Measurements from ENCODE around the gene DAPK2. TPM values are rescaled to one million over a fixed set of nuclear protein-coding genes. Genes with fewer than 3 reads are reported as not detected.
A peak's percentile ranks its signal among the peaks of the same experiment; 100 is the strongest.
"Not testable (repeated sequence)": the region's sequence is repeated elsewhere in the genome, so short reads cannot be mapped to it uniquely, and the experiment has no call there.

The DAPK2 gene
- total RNA-seq, 2 donors from 2014 or later = 2.1 to 3.1 TPM

DNA sequence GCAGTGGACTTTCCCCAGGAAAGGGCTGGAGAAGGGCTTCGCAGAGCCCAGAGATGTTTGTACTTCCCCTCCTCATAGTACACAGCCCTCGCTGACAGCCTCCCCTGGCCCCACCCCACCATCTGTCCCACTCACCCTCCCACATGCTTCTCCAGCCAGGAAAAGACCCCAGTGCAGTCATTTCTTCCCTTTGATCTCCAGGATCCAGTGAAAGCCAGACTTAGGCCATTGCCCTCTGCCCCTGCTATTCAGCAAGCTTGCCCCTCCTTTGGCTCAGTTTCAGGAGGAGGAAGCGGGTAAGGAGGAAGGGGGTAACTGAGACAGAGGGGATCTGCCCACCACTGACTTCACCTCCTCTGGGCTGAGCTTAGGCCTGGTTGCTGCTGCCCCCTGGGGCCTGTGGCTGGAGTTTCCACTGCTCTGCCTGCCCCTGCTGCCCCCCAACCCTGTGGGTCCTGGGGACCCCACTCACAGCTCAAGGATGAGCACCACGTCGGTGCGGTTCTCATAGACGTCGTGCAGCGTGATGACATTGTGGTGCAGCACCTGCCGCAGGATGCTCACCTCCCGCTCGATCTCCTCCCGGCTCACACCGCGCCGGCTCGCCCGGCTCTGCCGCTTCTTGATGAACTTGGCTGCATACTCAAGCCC, 63.1 kb downstream of the DAPK2 start:
- intact Hi-C loops (cut with DNase I) = no loop called here
- DNase-seq (ENCODE audit: low spot score) = peak; percentile 62

DNA sequence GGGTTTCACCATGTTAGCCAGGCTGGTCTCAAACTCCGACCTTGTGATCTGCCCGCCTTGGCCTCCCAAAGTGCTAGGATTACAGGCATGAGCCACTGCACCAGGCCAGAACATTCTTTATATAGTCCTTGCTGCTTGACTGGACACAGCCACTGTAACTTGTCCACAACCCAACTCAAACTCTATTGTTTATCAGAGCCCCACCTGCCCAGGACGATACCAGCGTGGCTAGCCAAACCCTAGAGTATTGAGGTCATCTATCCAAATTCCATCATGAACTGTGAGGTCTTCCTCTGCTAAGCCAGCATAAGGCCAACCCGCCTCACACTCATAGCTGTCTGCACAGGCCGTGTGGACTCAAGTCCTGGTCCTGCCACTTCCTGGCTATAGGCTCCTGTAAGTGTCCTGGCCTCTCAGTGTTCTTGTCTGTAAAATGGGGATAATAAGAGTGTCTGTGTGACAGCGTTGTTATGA, 63.9 kb downstream of the DAPK2 start:
- DNase-seq (ENCODE audit: low spot score) = peak; percentile 37
- intact Hi-C loops (cut with DNase I) = no loop called here

DNA sequence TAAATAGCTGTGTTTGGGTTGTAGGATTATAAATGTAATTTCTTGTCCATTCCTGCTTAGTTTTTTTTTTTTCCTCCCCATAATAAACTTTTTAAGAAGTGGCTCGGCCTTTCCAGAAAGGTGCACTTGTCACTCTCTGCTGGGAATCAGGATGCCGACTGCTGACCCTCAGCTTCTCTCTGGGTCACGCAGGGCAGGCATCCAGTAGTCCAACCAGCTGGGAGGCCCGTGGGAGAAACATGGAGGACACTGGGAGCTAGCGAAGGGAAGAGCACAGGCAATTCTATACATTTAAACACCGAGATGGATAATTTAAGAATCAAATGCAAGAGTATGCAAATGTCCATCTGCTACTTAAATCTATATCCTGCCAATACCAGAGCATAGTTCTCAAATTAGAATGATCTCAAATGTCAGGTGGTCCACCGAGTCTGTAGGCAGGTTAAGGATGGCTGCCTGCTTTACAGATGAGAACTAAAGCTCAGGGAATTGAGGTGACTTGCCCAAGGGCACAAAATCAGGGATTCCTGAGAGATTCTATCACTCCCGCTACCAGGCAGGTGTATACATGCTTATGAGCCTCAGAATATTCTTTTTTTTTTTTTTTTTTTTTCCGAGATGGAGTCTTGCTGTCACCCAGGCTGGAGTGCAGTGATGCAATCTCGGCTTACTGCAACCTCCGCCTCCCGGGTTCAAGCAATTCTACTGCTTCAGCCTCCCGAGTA, 64.5 kb downstream of the DAPK2 start:
- peak; percentile 31 for DNase-seq (ENCODE audit: low spot score)
- intact Hi-C loops (cut with DNase I) = no loop called here

DNA sequence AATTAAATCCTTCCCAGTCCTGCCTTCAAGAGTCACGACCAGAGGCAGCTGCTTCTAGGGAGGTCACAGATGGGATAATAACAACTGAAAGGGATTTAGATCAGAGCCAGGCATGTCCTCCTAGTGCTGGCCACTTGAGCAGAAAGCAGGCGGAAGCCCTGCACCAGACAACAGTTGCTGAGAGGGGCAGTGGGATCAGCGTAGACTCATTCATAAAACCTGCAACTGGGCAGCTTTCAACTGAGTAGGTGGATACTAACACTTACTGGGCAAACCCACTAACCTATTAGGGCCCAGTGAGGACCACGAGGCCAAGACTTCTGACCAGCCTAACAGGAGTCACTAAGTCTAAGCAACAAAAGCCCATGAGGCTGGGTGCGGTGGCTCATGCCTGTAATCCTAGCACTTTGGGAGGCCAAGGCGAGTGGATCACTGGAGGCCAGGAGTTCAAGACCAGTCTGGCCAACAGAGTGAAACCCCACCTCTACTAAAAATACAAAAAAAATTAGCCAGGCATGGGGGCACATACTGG, 67.0 kb downstream of the DAPK2 start:
- DNase-seq (ENCODE audit: low spot score) = no peak
- intact Hi-C loops (cut with DNase I) = no loop called here

DNA sequence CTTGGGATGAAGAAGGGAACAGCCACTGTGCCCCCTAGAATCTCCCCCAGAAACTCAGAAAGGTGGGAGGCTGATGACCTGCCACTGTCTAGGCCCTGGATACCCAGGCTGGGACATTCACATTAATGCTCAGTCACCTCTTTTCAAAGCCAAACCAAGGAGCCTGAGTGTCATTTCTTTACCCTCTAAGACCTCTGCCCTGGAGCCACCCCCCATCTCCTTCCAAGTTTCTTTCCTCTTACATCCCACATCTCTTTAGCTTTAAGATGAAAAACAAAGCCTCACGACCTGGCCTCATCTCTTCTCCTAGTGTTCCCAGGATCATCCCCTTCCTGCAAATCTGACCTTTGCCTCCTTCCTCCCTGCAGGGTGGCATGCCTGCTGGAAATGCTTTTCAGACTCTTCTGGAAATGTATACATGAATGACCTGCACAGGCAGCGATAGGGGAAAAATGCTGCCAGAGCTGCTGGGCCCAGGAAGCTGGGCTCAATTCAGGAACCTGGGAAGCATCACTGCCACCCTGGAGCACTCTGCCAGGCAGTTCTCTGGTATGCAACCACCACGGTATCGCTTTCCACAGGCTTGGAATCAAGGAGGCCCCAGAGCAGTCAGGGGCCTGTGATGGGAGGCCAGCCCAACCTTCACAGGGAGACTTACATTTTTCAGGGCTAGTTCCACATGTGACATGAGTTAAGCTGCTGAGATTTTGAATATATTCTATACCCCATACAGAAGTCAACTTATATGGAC, 67.6 kb downstream of the DAPK2 start:
- intact Hi-C loops (cut with DNase I) = no loop called here
- DNase-seq (ENCODE audit: low spot score) = peak; percentile 36

DNA sequence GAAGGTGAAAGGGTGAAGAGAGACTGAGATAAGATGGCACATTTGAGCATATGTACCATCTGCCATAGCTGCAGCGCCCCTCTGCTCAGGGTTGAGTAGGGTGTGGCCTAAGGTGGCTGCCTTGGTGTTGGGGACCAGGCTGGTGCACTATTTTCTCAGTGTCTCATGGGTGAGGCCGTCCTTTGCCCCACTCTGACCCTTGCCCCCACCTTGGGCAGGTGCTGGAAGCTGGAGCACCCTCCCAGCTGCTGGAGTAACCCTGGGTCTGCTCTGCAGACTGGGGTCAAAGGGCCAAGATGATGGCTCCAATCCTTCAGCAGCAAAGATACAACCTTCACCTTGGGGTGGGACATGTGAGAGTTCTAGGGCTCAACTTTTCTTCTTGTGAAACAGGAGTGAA, 69.2 kb downstream of the DAPK2 start:
- intact Hi-C loops (cut with DNase I) = no loop called here
- no peak for DNase-seq (ENCODE audit: low spot score)

DNA sequence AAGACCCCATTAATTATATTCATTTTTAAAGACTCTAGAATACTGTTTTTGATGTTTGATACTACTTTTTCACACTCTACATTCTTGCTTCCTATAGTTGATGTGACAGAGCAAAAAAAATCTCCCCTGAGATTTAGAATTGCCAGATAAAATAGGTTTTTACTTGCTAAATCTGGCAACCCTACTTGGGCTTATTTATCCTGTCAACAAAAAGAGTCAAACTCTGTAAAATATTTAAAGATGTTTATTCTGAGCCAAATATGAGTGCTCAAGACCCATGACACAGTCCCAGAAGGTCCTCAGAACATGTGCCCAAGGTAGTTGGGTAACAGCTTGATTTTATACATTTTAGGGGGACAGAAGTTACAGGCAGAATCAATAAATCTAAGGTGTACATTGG, 72.3 kb downstream of the DAPK2 start:
- DNase-seq (ENCODE audit: low spot score) = no peak
- intact Hi-C loops (cut with DNase I) = no loop called here

DNA sequence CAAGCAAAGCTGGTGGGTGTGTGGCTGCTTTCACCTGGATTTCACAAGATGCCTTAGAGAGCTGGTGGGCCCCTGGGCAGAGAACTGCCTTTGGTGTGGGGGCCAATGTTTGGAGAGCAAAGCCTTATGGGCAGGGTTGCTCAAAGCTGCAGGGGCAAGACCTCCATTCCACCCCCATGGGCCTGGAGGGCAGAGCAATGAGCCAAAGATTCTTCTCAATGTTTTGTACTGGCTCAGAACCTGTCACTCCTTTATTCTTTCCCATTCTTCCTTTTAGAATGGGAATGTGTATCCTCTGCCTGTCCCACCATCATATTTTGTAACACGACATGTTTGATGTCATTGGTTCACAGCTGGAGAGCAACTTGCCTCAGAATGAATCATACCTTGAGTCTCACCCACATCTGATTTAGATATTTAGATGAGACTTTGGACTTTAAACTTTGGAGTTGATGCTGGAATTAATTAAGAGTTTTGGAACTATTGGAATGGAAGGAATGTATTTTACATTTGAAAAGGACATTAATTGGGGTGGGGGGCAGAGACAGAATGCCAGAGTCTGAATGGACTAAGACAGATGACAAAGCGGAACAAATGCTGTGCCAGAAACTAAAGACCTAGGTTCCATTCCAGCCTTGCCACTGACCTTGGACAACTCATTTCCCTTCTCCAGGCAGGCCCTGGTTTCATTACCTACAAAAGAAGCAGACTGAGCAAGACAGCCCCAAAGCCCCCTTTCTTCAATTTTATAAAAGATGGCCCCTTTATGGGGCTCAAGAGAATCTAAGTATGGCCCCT, 72.9 kb downstream of the DAPK2 start:
- no peak for DNase-seq (ENCODE audit: low spot score)
- intact Hi-C loops (cut with DNase I) = loop anchor here in 1 of 2 donors (1.0 kb wide), 1 partner anchor 29 kb away; no protein-coding TSS in a partner anchor

DNA sequence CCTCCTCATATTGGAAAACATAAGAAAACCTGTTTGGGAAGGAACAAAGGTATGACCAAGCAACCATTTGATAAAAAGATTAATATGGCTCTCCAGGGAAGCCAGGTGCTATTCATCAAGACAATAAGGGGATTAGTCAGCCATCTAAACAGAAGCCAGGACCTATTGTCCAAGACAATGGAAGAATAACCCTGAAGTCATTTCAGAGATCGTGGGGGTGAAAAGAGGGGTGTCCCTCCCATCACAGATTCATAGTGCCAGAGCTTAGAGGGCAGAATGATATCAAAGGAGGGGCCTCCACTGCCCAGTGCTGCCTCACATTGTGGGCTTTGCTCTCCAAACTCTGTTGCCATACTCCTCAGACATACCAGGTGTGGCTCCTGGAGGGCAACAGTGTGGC, 73.5 kb downstream of the DAPK2 start:
- intact Hi-C loops (cut with DNase I) = loop anchor here in 1 of 2 donors (1.0 kb wide), 1 partner anchor 28 kb away; no protein-coding TSS in a partner anchor

DNA sequence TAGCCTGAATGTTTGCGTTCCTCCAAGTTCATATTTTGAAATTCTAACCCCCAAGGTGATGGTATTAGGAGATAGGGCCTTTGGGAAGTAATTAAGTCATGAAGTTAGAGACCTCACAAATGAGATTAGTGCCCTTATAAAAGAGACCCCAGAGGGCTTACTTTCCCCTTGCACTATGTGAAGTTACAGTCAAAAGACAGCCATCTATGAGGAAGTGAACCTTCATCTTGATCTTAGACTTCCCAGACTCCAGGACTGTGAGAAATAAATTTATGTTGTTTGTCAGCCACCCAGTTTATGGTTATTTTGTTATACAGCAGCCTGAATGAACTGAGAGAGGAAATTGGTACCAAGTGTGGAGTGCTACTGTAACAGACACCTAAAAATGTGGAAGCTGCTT, 74.4 kb downstream of the DAPK2 start:
- no peak for DNase-seq (ENCODE audit: low spot score)
- intact Hi-C loops (cut with DNase I) = no loop called here

More for the DNA sequence above, 73.5 kb downstream of the DAPK2 start:
- no peak for DNase-seq (ENCODE audit: low spot score)

DNA sequence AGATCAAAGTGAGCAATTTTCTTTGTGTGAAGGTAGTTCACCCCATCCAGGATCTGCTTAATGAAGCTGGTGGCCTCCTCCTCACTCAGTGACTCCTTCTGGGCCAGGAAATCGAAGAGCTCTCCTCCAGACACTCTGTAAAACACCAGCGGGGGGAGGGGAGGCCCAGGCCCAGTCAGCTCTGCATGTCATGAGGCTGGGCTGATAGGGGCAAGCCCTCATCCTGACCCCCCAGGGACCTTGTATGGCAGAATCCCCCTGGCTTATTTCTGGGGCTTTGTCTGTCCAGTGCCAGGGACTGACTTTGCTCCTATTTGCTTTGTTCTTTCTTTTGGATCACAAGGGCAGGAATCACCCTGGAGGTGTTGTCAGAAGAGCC, 74.9 kb downstream of the DAPK2 start:
- intact Hi-C loops (cut with DNase I) = no loop called here
- DNase-seq (ENCODE audit: low spot score) = peak; percentile 68

DNA sequence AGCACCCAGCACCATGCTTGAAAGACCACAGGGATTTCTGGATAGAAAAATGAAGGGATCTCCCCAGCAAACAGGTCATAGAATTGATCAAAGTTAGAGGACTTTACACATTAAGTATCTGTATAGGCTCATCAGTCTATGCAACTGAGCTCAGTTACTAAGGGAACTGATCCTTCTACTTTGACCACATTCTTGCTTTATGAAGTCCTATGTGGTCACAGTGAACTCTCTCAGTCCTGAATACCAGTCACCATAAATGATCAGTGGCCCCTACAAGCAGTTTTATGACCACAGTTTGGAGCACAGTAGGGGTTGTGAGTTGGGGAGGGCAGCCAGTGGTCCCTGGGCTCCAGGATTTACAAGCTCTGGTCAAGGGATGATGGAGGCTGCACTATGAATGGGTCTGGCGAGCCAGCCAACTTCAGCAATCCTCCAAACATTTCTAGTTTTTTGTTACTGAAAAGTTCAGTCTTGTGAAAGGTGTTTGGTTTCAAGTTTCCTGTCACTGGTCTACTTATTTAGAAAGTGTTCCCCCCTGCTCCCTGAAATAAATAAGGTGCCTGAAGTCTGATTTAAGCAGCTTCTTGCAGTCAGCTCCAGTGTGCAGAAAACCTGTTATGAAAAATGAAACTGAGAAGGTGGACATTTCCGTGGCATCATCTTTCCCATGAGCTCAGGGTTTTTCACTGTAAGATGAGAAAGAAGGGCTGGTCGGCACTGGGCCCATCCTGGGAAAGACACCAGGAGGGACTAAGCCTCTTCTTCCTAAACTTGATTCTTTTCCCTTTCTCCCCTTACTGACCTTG, 75.5 kb downstream of the DAPK2 start:
- intact Hi-C loops (cut with DNase I) = no loop called here
- DNase-seq (ENCODE audit: low spot score) = no peak

DNA sequence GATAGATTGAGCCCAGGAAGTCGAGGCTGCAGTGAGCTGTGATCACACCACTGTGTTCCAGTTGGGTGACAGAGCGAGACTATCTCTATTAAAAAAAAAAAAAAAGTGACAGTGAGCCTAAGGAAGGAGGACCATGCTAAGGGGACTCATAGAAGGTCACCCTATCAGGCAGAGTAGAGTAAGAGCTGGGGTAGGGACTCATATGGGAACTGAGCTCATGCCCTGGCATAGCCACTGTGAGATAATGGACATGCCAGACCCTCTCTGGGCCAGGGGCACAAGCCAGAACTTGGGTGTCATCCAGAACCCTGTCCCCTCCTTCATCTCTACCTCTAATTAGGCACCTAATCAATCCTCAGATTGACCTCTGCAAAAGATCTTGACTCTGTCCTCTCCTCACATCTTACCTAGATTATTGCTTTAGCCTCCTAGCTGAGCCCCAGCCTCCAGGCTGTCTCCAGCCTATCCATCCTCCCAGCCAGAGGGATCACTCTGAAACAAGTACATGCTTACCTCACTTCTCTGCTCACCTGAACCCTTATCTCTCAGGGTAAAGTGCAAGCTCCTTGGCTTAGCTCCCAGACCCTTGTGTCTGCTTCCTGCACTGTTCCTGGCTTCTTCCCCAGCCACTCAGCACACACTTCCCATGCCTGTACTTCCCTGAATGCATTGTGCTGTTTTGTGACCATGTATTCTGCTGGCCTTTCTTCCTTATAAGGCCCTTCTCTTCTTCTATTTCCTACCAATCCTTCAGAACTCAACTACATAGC, 76.4 kb downstream of the DAPK2 start:
- peak; percentile 57 for DNase-seq (ENCODE audit: low spot score)
- intact Hi-C loops (cut with DNase I) = no loop called here

DNA sequence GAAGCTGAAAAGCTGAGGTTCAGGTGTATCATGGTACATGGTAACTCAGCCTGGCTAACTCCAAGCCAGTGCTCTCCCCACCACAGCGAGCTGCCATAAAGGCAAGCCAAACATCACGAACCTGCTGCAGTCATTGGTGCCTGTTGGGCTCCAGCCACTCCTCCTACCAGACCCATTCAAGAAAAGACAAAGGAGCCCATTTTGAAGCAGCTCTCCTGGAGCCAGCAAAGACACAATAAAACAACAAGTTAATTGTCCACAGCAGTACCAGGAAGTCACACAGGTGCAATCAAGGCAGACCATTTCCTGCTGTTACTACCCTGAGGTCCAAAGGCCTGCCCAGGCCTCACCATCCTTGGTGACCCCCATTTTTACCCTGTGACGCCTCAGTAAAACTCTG, 77.6 kb downstream of the DAPK2 start:
- peak; percentile 67 for DNase-seq (ENCODE audit: low spot score)
- intact Hi-C loops (cut with DNase I) = no loop called here

DNA sequence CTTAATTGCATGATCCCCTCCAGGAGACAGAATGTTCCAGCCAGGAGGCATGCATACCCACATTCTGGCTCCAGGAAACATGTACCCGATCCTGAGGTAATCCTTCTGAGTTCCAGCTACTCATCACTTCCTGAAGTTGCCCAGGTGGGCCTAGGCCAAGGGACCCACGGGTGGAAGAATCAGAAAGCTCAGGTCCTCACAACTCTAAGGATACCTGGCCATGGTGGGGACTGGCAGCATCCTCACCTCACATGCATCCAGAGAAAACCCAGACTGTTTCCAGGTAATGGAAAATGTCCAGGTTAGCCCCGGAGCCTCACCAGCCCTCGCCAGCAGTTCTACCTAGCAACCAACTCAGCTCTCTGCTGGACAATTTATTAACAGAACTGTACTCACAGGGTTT, 78.2 kb downstream of the DAPK2 start:
- peak; percentile 46 for DNase-seq (ENCODE audit: low spot score)
- intact Hi-C loops (cut with DNase I) = no loop called here

DNA sequence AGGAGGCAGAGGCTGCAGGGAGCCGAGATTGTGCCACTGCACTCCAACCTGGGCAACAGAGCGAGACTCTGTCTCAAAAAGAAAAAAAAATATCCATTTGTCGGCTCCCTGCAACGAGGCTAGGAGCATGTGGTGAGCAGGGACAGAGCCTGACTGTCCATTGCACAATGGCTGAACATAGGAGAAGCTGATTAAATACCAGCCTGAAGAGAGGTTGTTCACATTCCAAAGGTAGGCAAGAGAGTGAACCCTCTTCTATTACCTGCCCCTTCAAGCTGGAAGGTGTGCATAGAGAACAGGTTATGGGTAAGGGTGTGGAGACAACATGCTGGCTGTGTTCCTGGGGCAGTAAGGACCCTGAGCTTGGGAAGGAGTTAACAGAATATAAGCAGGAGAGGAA, 78.7 kb downstream of the DAPK2 start:
- no peak for DNase-seq (ENCODE audit: low spot score)
- intact Hi-C loops (cut with DNase I) = no loop called here

DNA sequence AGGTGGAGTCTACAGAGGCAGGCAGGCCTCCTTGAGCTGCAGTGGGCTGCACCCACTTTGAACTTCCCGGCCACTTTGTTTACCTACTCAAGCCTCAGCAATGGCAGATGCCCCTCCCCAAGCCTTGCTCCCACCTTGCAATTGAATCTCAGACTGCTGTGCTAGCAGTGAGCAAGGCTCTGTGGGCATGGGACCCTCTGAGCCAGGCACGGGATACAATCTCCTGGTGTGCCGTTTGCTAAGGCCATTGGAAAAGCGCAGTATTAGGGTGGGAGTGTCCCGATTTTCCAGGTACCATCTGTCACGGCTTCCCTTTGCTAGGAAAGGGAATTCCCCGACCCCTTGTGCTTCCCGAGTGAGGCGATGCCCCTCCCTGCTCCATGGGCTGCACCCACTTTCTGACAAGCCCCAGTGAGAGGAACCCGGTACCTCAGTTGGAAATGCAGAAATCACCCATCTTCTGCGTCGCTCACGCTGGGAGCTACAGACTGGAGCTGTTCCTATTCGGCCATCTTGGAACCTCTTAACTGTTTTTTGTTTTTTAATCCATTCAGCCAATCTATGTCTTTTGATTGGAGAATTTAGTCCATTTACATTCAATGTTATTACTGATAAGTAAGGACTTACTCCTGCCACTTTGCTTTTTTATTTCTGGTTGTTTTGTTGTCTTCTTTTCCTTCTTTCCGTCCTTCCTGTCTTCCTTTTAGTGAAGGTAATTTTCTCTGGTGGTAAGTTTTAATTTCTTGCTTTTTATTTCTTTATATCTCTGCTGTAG, 83.2 kb downstream of the DAPK2 start:
- intact Hi-C loops (cut with DNase I) = not testable (repeated sequence)
- DNase-seq (ENCODE audit: low spot score) = peak; percentile 72

Data from posterior vena cava (tissue), 2 donors.